Measurements from ENCODE around the gene C16orf96. TPM values are rescaled to one million over a fixed set of nuclear protein-coding genes. Genes with fewer than 3 reads are reported as not detected.

C16orf96 gene
- total RNA-seq, 1 experiment from 2014 or later = 1.4 TPM

GRCh38 chr16:4614571-4615383, 58.6 kb downstream of the C16orf96 start, which contains the start of gene UBALD1:
Gene UBALD1, minus strand, starts transcription at chr16:4614888. Its CDS starts 91 bp downstream, at chr16:4614797.
- peak within 1 kb of the TSS; percentile 30 for H2BK12ac ChIP-seq (ENCODE audit: insufficient read length, low read depth, low read length)
- no peak within 1 kb of the TSS for H2AK5ac ChIP-seq (ENCODE audit: insufficient read length, low read length)
- WGBS (ENCODE audit: extremely low coverage, insufficient read length, low lambda C conversion rate) = no CpG with 5 or more reads among the region's 100 CpGs
- H3K27me3 ChIP-seq (ENCODE audit: insufficient read depth, low read length) = no peaks in the 10 kb centered on the region
- TF ChIP-seq, protein P1, sequence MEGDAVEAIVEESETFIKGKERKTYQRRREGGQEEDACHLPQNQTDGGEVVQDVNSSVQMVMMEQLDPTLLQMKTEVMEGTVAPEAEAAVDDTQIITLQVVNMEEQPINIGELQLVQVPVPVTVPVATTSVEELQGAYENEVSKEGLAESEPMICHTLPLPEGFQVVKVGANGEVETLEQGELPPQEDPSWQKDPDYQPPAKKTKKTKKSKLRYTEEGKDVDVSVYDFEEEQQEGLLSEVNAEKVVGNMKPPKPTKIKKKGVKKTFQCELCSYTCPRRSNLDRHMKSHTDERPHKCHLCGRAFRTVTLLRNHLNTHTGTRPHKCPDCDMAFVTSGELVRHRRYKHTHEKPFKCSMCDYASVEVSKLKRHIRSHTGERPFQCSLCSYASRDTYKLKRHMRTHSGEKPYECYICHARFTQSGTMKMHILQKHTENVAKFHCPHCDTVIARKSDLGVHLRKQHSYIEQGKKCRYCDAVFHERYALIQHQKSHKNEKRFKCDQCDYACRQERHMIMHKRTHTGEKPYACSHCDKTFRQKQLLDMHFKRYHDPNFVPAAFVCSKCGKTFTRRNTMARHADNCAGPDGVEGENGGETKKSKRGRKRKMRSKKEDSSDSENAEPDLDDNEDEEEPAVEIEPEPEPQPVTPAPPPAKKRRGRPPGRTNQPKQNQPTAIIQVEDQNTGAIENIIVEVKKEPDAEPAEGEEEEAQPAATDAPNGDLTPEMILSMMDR (conservative IDR thresholded peaks at IDR 0.05) = no peak
- H4K5ac ChIP-seq (ENCODE audit: insufficient read length, low read depth, low read length) = peak within 1 kb of the TSS; percentile 13
- peaks cover 7% of the 10 kb centered on the region for H3K79me1 ChIP-seq (ENCODE audit: insufficient read depth, low read depth, low read length, poor library complexity, severe bottlenecking)
- peak within 1 kb of the TSS; percentile 16 for H3K4ac ChIP-seq (ENCODE audit: low read depth, low read length)
- H3K18ac ChIP-seq (ENCODE audit: insufficient read length, low read depth, low read length) = peak within 1 kb of the TSS; percentile 90
- Mint-ChIP-seq H3K4me3 (peak within 1 kb of the TSS; percentile 86 to 91), H3K27me3 (ENCODE audit: low read depth) (peaks cover 1% of the 10 kb centered on the region; the same call in 1 of the 2 replicates), H3K36me3 (ENCODE audit: insufficient read depth in 1 of 3, low read depth in 3 of 3) (peaks cover 0 to 2% (median 0%) of the 10 kb centered on the region in 3 experiments; a peak in 2 of 7 replicates), H3K4me1 (peaks cover 31 to 42% of the 10 kb centered on the region in 2 experiments), H3K9me3 (no peaks in the 10 kb centered on the region), H3K27ac (peak within 1 kb of the TSS; percentile 89 to 96 (median 95); a peak in 6 of 7 replicates)
- H3K23me2 ChIP-seq (ENCODE audit: insufficient read length, low read depth, low read length, poor library complexity, severe bottlenecking) = peaks cover 12% of the 10 kb centered on the region
- no peak within 1 kb of the TSS for H2BK15ac ChIP-seq (ENCODE audit: low read depth, low read length)
- peak within 1 kb of the TSS; percentile 58 for H3K27ac ChIP-seq (ENCODE audit: insufficient read length, low read depth, low read length)
- H4K20me1 ChIP-seq (ENCODE audit: control insufficient read depth, insufficient read depth, insufficient read length) = no peaks in the 10 kb centered on the region
- no peak within 1 kb of the TSS for H2AFZ ChIP-seq (ENCODE audit: low read length)
- no peak within 1 kb of the TSS for H3K23ac ChIP-seq (ENCODE audit: insufficient read length, low read depth, low read length)
- peak within 1 kb of the TSS; percentile 82 for H2BK120ac ChIP-seq (ENCODE audit: low read depth, low read length, poor library complexity, severe bottlenecking)
- peaks cover 20% of the 10 kb centered on the region; the same call in 1 of the 2 replicates for H3K79me2 ChIP-seq (ENCODE audit: insufficient read depth, low read length)
- no peak within 1 kb of the TSS for H2BK20ac ChIP-seq (ENCODE audit: low read depth, low read length, poor library complexity, severe bottlenecking)
- H3K4me2 ChIP-seq (ENCODE audit: insufficient read depth, insufficient read length, low read length) = peak within 1 kb of the TSS; percentile 89
- peak within 1 kb of the TSS; percentile 76 for H3K9ac ChIP-seq (ENCODE audit: extremely low read depth, insufficient read length, low read length)
- peak within 1 kb of the TSS; percentile 95 for H3K14ac ChIP-seq (ENCODE audit: insufficient read depth, low read length)
- H2BK5ac ChIP-seq (ENCODE audit: insufficient read length, low read length) = no peak within 1 kb of the TSS
- H3K9me3 ChIP-seq (ENCODE audit: control insufficient read depth, low read depth, low read length) = no peaks in the 10 kb centered on the region
- no peaks in the 10 kb centered on the region for H3K4me1 ChIP-seq (ENCODE audit: insufficient read depth, low read length)
- peak within 1 kb of the TSS; percentile 80 for H4K91ac ChIP-seq (ENCODE audit: insufficient read length, low read depth, low read length)
- H4K8ac ChIP-seq (replicated peaks; ENCODE audit: insufficient read length, low read depth, low read length) = no peak within 1 kb of the TSS
- no peak within 1 kb of the TSS for H3T11ph ChIP-seq (ENCODE audit: low read length)
- DNase-seq = peak; percentile 82
- no peak within 1 kb of the TSS for H3K56ac ChIP-seq (ENCODE audit: insufficient read length, low read depth, low read length)
